NCI-H748 (cell line): ENCODE data around the gene JAKMIP2.
"Not testable (repeated sequence)": the region's sequence is repeated elsewhere in the genome, so short reads cannot be mapped to it uniquely, and the experiment has no call there.

Experiments used
- DNase-seq: peaks from one replicate; lab custom pipeline; 2025; ENCODE audit not compliant: unreplicated experiment; lab: John Stamatoyannopoulos, UW

Gene JAKMIP2

DNA sequence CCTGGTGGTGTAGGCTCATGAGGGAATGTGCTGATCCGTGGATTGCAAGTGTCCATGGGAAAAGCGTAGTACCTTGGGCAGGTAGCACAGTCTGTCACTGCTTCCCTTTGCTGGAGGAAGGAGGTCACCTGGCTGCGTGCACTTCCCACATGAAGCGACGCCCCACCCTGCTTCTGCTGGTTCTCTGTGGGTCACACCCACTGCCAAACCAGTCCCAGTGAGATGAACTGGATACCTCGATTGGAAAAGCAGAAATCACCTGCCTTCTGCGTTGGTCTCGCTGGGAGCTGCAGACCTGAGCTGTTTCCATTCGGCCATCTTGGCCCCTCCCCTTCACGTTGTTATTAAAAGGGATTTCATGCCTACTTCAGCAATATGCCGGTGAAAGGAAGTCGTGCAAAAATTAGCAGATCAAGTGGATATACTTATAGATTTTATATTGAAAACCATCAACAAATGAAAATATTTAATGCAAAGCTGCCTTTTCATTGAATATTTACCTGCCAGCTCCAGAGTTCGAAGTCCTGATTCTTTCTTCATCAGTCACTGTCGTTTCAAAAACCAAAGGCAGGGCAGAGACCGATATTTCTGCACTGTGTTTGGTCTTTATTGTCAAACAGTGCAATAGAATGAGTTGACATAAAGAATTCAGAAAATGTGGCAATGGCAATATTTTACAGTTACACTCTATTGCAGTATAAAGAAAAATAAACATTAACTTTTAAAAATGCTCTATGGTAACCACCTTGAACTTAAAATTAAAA, 123.2 kb downstream of the JAKMIP2 start:
- no peak for DNase-seq

DNA sequence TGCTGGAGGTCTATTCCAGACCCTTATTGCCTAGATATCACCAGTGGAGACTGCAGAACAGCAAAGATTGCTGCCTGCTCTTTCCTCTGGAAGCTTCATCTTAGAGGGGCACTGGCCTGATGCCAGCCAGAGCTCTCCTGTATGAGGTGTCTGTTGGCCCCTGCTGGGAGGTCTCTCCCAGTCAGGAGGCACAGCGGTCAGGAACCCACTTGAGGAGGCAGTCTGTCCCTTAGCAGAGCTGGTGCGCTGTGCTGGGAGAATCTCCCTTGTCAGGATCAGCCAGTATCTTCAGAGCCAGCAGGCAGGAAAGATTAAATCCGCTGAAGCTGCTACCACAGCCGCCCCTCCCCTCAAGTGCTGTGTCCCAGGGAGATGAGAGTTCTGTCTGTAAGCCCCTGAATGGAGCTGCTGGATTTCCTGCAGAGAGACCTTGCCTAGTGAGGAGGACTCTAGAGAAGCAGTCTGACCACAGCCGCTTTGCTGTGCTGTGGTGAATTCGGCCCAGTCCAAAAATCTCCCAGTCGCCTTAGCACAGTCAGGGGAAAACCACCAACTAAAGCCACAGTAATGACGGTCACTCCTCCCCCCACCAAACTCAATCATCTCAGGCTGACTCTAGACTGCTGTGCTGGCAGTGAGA, 124.1 kb downstream of the JAKMIP2 start:
- DNase-seq = no peak

GRCh38 chr5:147648597-147648996, 133.9 kb downstream of the JAKMIP2 start:
- DNase-seq = no peak

DNA sequence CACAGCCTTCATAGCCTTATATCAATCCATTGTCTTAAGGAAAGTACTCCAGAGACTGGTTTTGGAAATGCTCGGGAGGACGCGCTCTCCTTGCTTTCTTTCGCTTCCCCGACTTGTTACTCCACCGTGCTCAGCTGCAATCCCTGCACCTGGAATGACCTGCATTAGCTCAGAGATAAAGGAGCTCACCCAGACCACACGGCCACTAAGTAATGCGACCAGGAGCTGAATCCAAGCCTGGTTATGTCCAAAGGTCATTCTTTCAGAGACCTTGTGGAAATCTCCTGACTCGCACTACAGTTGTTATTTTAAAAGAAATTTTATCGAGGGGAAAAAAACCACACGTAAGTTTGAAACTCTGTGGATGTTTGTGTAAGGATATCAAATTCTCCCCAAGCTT, 137.3 kb downstream of the JAKMIP2 start:
- DNase-seq = no peak

- no peak for DNase-seq
Observed at GRCh38 chr5:147644460-147644859, 138.1 kb downstream of the JAKMIP2 start.

- DNase-seq = no peak
Observed at GRCh38 chr5:147643142-147643541, 139.4 kb downstream of the JAKMIP2 start.

GRCh38 chr5:147642666-147643065, 139.9 kb downstream of the JAKMIP2 start:
- no peak for DNase-seq

GRCh38 chr5:147639321-147639720, 143.2 kb downstream of the JAKMIP2 start:
- no peak for DNase-seq

- no peak for DNase-seq
Observed at GRCh38 chr5:147636729-147636984, 145.9 kb downstream of the JAKMIP2 start.

- DNase-seq = peak; percentile 8
Observed at GRCh38 chr5:147635882-147636728, 146.4 kb downstream of the JAKMIP2 start.

- not testable (repeated sequence) for DNase-seq
Observed at GRCh38 chr5:147635439-147635838, 147.1 kb downstream of the JAKMIP2 start.

GRCh38 chr5:147633173-147633572, 149.4 kb downstream of the JAKMIP2 start:
- DNase-seq = no peak

- DNase-seq = no peak
Observed at GRCh38 chr5:147631428-147632003, 151.0 kb downstream of the JAKMIP2 start.

DNA sequence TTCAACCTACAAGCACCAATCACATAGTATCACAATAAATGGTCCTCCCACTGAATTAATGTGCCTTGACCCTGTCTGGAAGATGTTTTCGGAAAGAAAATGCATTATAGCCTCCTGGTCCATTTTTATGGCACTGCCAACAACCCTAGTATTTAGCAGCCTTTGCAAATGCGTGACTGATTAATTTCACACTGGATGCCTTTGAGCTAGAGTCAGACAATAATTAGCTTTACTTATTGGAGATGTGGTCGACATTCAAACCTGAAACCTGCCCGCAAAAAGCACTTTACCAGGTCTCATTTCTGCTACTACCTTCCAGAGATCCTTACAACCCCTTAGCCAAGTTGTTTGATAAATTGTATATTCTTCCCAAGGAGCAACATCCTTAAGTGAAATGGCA, 153.3 kb downstream of the JAKMIP2 start:
- DNase-seq = no peak

- DNase-seq = peak; percentile 83
Observed at GRCh38 chr5:147628058-147628895, 154.3 kb downstream of the JAKMIP2 start.

GRCh38 chr5:147626464-147626863, 156.1 kb downstream of the JAKMIP2 start:
- DNase-seq = no peak

DNA sequence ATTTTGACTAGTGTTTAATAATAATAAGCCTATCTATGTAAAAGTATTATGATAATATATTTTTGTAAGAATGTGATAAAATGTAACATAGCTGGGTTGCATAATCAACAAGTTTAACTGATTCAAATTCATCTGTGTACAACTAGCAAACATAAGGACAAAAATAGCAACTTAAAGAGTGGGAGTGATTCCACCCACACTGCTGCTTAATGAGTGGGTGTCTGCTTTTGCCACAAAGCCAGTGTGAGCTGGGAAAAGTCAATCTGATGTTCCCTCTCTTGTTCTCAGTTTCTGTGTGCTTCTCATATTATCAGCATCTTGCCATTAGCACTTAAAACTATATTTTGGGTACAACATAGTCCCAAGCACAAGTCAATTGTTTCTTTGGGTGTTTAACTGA, 161.5 kb downstream of the JAKMIP2 start:
- no peak for DNase-seq

DNA sequence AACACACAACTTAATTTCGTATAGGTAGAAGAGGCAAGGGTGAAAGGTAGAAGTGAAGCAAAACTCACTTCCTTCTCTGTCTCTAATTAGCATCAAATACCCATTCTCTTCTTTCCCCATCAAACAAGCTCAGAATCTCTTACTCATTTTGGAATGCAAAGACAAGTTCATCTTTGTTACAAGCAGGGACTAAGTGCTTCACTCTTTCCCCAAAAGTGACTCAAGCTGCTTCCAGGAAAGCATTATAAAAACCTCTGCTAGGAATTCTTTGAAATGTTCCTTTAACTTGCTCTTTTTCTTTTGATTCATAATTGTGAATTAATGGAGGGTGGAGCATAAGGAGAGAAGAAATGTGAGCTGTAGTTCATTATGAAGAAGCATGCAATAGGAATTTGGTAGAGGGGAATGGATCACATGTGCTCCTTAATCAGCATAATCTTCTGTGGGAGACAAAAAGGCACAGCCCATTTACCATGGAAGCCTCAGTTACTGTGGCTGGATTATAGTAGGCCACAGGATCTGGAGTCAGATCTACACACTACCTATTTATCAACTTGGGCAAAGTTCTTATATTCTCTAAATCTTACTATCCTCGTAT, 163.1 kb downstream of the JAKMIP2 start:
- no peak for DNase-seq

GRCh38 chr5:147617711-147618350, 164.7 kb downstream of the JAKMIP2 start:
- DNase-seq = no peak

DNA sequence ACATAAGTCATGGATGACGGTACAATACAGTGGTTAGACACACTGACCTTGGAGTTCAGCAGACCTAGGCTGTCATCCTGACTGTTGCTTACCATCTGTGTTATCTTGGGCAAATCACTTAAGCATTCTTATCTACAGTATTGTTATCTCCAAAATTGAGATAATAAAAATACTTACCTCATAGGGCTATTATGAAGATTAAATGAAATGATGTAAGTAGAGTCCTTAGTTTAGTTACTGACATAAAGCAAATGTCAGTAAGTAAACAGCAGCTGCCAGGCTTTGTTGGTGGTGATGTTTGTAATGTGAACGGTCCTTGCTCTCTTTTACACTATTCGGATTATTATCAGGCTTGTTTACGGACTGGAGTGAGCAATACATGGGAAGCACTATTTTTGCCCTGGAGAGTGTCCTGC, 165.3 kb downstream of the JAKMIP2 start:
- DNase-seq = peak; percentile 41
